Endometrial microvascular endothelial cells (primary cell): ENCODE data around the gene SHROOM3. TPM values are rescaled to one million over a fixed set of nuclear protein-coding genes. Genes with fewer than 3 reads are reported as not detected.
"Not testable (repeated sequence)": the region's sequence is repeated elsewhere in the genome, so short reads cannot be mapped to it uniquely, and the experiment has no call there.

Experiments
- in situ Hi-C: cut with HindIII; loops from 2 replicates; pipeline ENCODE4 v1.10.0; 2017; ENCODE audit warnings: low sequenced_read_pairs, low pct_unique_long_range_greater_than_20kb; ENCODE audit errors: inconsistent ontology term
- total RNA-seq: library from RNA; depleted of rRNA; stranded (reverse); fragments of >200 nt; gene quantifications from one replicate; pipeline ENCODE4 v1.2.3, GENCODE V29; 2015; ENCODE audit errors: inconsistent ontology term

SHROOM3 gene
- total RNA-seq, 1 donor from 2014 or later: 3.7 TPM

GRCh38 chr4:76718831-76719230 is 283.8 kb downstream of the SHROOM3 start:
- in situ Hi-C loops: no loop called here

- in situ Hi-C loops: no loop called here
Observed at GRCh38 chr4:76720121-76720520, 285.1 kb downstream of the SHROOM3 start.

GRCh38 chr4:76722146-76722545 is 287.1 kb downstream of the SHROOM3 start:
- in situ Hi-C loops: not testable (repeated sequence)

GRCh38 chr4:76722838-76723237 is 287.8 kb downstream of the SHROOM3 start:
- in situ Hi-C loops: no loop called here

- in situ Hi-C loops: no loop called here
Observed at GRCh38 chr4:76723373-76723772, 288.3 kb downstream of the SHROOM3 start.

GRCh38 chr4:76723924-76724323 is 288.9 kb downstream of the SHROOM3 start:
- in situ Hi-C loops: no loop called here

- in situ Hi-C loops: no loop called here
Observed at GRCh38 chr4:76725039-76725438, 290.0 kb downstream of the SHROOM3 start.

GRCh38 chr4:76726176-76726575 is 291.1 kb downstream of the SHROOM3 start:
- in situ Hi-C loops: no loop called here

GRCh38 chr4:76726631-76727030 is 291.6 kb downstream of the SHROOM3 start:
- in situ Hi-C loops: no loop called here

GRCh38 chr4:76727934-76728333 is 292.9 kb downstream of the SHROOM3 start:
- in situ Hi-C loops: not testable (repeated sequence)

- in situ Hi-C loops: no loop called here
Observed at GRCh38 chr4:76729460-76729859, 294.4 kb downstream of the SHROOM3 start.

GRCh38 chr4:76729980-76730379 is 295.0 kb downstream of the SHROOM3 start:
- in situ Hi-C loops: no loop called here

GRCh38 chr4:76732246-76732645 is 297.2 kb downstream of the SHROOM3 start:
- in situ Hi-C loops: no loop called here

- in situ Hi-C loops: no loop called here
Observed at GRCh38 chr4:76733068-76733771, 298.2 kb downstream of the SHROOM3 start.

- in situ Hi-C loops: no loop called here
Observed at GRCh38 chr4:76736414-76736813, 301.4 kb downstream of the SHROOM3 start.

GRCh38 chr4:76737180-76737579 is 302.2 kb downstream of the SHROOM3 start:
- in situ Hi-C loops: no loop called here

- in situ Hi-C loops: no loop called here
Observed at GRCh38 chr4:76737771-76738085, 302.7 kb downstream of the SHROOM3 start.

- in situ Hi-C loops: no loop called here
Observed at GRCh38 chr4:76738086-76738931, 303.3 kb downstream of the SHROOM3 start.

GRCh38 chr4:76740192-76740591 is 305.2 kb downstream of the SHROOM3 start:
- in situ Hi-C loops: no loop called here

- in situ Hi-C loops: no loop called here
Observed at GRCh38 chr4:76740866-76741662, 306.0 kb downstream of the SHROOM3 start.
